Measurements from ENCODE around the gene GTPBP2.

DNA sequence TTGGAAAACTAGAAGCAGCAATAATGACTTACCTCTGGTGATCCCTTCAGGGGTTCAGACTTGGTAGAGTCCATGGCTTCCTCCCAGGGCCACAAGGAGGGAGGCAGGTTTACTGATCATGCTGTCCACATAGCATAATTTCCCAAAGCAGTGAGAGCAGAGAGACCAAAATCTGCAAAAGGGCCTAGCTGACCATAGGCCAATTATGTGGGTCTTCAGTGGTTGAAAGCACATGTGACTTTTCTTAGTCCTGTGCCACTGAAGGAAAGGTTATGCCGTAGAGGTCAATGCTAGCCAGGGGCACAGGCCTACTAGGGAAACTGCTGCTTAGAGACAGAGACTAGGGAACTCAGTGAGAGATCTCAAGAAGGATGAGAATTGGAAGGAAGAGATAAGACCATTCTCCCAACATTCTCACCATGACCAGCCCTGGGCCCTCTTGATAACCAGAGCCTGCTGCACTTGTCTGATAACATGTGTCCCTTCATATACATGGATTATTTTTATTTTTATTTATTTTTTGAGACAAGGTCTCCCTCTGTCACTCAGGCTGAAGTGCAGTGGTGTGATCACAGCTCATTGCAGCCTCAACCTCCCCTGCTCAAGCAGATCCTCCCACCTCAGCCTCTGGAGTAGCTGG is 2.0 kb upstream of the GTPBP2 start:
- TF ChIP-seq YY1 (IDR thresholded peaks at IDR 0.05; ENCODE audit: insufficient read depth, insufficient read length) (no peak), SUZ12 (IDR thresholded peaks at IDR 0.05; ENCODE audit: extremely low read depth, insufficient read depth, insufficient read length) (no peak), ZNF274 (IDR thresholded peaks at IDR 0.05; ENCODE audit: low read depth, low read length) (no peak)
